CD4-positive, alpha-beta T cell treated with Interleukin-15 for 4 hours (primary cell): ENCODE data around the gene COL17A1.

ENCODE experiments used
- DNase-seq: peaks from one replicate; pipeline ENCODE4 v3.0.0-alpha.2; 2020; ENCODE audit warnings: low spot score

Gene COL17A1

GRCh38 chr10:104049504-104050250, 36.0 kb downstream of the COL17A1 start:
- no peak for DNase-seq

DNA sequence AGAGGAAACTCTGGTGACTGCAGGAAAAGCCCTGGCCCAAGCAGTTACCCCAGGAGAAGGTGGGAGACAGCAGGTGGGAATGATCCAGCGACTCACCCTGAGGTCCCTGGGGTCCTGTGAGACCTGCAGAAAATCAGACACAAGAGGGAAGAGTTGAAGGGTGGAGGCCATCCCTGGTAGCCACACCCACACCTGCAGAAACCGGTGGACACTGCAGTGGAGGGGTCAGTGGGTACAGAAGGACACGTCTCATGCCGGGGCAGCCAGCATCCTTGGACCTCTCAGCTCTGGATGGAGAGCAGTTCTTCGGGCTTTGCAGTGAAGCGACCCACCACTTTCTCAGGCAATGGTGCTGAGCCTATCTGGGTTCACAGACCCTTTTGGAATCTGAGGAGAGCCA, 39.0 kb downstream of the COL17A1 start:
- DNase-seq = no peak

GRCh38 chr10:104045151-104046089, 40.3 kb downstream of the COL17A1 start:
- peak; percentile 10 for DNase-seq

GRCh38 chr10:104043854-104044253, 41.8 kb downstream of the COL17A1 start:
- no peak for DNase-seq

DNA sequence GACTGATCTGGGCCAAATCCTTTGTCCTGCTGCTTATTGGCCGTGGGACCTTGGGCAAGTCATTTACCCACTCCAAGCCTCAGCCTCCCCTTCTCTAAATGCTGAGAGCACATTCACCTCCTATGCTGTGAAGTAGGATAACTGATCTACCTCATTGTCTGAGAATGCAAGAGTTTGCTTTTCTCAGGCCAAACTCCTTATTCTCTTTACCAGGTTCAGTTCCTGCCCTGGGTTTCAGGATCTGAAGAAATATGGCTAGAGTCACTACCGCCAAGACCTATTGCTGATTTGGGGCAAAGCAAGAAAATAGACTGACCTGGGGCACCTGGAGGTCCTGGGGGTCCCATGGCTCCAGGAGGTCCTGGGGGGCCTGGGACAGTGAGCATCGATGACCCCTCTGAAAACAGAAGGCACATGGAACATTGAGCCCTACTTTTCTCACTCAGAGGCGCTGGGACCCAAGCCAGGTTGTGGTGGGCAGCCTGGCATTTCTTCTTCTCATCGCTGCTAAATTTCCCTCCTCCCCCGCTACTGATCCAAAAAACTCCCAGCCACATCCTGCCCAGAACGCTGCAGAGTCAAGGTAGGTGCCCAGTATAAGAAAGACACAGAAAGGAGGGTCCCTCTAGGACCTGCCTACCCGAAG, 42.4 kb downstream of the COL17A1 start:
- no peak for DNase-seq

DNA sequence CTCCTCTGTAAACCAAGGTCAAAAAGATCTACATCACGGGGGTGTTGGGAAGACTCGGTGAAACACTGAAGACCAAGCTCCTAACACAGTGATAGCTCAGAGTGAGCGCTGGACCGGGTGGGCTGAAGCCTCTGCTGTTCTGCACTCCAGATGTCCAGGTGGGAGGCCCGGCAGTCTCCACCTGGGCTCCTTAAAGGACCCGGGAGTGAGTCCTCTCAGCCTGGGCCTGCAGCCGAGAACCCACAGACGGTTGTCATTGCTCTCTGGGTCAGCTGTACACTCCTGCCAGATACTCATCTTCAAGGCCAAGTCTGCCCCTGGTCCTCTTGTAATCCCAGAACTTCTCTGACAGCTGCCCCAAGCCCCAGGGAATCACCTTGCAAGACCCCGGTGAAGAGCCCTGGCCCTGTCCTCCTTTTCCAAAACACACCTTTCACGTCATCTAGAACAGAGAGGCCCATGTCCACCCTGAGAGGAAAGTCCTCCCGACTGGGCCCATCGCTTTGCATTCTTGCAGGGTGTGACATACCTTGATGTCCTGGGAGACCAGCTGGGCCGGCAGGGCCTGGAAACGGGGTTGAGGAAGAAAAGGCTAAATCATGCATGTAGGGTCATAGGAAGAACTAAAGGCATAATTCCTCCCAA, 43.7 kb downstream of the COL17A1 start:
- DNase-seq = no peak

DNA sequence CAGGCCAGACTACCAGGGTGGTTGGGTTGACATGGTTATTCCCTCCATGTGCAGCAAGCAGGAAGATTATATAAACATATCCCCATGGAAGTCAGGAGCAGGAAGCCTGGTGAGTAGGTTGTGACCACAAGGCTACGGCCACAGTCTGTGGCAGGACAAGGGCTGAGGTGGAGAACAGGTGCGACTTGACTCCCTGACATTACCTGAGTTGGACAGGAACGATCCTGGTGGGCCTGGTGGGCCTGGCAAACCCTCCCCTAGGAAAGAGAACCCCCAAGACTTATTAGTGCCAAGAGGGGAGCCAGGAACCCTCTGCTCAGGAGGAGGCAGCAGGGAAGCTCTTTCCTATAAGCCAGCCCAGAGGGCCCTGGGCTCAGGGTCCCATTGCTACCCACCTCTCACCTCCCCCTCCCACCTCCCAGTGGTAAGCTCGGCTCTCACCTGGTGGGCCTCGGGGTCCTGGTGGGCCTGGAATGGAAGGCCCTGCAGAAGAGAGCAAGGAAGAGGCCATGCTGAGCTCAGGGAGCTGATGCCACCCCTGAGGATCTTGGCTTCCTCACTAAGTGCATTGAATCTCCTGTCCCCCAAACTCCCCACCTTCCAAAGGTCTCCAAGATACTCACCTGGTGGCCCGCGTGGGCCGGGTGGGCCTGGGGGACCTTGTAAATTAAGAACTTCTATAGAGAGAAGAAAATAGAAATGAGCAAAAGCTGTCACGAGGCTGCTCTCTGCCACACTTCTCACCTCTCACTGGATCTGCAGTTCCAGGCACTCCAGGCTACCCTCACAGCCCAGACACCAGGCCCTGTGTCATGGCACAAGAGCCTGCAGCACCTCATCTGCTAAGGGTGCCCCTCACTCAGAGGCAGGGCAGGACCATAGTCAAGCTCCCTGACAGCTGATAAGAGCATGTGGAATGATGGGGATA, 44.6 kb downstream of the COL17A1 start:
- DNase-seq = no peak

GRCh38 chr10:104040382-104040781, 45.3 kb downstream of the COL17A1 start:
- DNase-seq = no peak

GRCh38 chr10:104038958-104039752, 46.5 kb downstream of the COL17A1 start:
- no peak for DNase-seq

- no peak for DNase-seq
Observed at GRCh38 chr10:104038537-104038936, 47.1 kb downstream of the COL17A1 start.

- DNase-seq = no peak
Observed at GRCh38 chr10:104037261-104037951, 48.3 kb downstream of the COL17A1 start.

DNA sequence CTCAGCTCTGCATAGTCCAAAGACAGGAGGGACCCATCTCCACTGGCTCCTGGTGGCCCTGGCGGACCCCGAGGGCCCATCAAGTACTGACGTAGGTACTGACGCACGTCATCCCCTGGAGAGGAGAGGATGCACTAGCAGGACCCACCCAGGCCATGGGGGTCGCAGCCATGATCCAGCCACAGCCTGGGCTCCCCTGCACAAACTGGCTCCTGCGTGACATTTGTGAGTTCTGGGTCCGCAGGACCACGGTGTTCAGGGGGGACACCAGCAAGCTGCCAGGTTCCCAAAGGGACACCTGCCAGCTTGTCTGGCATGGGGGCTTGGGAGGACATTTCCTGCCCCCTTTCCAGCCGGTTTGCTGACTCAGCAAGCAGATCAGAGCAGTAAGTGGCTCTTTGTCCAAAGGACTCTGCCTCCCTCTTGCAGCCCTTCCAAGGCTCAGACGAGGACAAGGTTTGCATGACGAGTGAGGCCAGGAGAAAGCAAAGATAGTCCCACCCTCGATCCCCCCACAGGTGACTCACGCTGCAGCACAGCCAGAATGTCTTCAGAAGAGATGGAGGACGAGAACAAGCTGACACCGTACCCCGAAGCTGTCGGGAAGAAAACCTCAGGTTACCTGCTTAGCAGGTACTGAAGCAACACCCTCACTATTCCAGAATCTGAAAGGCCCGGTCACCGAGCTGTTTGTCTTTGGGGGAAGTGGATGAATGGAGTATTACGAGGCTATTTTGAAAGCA, 49.0 kb downstream of the COL17A1 start:
- no peak for DNase-seq

DNA sequence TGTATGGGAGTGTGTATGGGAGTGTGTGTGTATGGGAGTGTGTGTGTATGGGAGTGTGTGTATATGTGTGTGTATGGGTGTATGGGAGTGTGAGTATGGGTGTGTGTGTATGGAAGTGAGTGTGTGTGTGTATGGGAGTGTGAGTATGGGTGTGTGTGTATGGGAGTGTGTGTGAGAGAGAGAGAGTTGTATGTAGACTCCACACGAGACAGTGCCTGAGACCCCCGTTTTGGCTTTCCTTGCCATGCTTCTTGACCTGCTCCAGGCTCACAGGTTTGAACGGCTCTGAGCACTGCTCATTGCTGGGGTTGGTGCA, 49.7 kb downstream of the COL17A1 start:
- DNase-seq = no peak

DNA sequence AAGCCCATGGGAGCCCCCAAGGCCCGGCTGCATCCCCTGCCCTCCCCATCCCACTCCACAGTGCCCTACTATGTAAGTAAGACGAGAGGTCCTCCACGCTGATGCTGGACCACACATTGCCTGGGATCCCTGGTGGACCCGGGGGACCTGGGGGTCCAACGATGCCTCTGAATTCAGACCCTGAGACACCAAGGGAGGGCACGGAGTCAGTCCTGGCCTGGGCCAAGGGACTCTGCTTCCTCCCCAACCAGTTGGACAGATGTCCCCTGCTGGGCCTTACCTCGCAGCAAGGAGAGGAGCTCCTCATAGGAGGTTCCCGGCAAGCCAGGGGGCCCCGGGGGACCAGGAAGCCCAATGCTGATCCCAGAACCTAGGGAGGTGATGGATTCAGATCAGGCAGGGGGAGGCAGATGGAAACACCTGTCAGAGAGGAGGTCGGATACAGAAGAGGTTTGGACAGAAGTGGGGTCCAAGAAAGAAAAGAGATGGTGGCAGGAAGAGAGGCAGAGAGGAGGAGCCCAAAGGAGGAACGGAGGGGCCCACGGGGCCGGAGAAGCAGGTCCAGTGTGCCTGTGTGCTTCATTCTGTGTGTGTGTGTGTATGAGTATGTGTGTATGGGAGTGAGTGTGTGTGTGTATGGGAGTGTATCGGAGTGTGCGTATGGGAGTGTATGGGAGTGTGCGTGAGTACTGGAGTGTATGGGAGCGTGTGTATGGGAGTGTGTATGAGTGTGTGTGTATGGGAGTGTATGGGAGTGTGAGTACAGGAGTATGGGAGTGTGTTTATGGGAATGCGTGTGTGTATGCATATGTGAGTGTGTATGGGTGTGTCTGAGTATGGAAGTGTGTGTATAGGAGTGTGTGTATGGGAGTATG, 50.2 kb downstream of the COL17A1 start:
- no peak for DNase-seq

DNA sequence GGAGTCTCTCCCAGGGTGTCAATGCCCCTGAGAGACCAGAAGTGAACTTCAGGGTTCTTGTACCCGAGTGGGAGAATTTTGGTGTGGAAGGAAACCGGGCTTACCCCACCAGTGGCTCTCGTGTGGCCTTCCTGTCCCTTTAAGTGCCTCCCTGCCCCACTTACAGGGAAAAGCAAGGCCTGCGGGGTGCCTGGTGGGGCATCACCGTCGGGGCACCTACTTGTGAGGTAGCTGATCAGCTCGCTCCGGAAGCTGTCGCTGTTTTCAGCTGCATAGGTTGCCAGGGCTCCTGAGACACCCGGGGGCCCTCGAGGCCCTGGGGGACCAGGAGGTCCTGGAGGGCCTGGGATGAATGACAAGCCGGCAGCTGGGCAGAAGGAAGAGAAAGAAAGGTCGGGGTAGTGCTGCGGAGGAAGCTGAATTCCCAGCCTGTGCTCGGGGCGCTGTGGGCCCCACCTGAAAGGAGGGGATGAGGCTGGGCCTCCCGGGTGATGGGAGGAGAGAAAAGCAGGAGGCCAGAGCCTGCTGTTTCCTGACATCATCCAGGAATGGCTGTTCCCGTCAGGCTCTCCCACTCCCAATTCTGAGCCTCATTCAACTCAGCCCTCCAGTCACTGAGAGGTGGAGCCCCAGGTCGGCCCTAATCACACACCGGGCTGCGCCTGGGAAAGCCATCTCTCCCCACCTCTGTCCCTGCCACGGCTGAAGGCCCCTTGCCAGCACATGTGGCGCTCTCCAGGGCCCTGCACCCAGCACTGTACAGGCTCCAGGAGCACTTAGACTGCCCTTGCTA, 51.1 kb downstream of the COL17A1 start:
- DNase-seq = no peak

DNA sequence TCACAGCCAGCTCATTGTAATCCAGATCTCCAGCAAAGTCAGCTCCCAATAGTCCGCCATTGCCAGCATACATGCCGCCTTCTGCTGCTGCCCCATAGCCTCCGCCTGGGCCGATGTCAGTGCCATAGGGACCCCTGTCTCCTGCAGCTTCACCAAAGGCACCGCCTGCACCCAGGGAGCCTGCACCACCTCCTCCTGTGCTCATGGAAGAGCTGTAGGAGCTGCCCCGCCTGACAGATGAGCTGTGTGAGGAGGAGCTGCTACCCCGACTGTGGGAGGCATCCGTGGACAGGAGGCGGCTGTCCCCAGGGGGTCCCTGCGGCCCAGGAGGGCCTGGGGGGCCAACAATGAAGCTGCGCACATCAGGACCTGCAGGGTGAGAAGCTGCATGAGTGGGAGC, 51.7 kb downstream of the COL17A1 start:
- no peak for DNase-seq

GRCh38 chr10:104033401-104033930, 52.2 kb downstream of the COL17A1 start:
- DNase-seq = no peak
